Measurements from ENCODE around the gene TMEM98. TPM values are rescaled to one million over a fixed set of nuclear protein-coding genes. Genes with fewer than 3 reads are reported as not detected.

The TMEM98 gene
- total and polyA plus RNA-seq, 2 of the 8 experiments (the other 6 are each of a cell fraction or from before 2014, with no cell fraction given) = 86.1 to 232 TPM

GRCh38 chr17:32976605-32977004 is 48.7 kb downstream of the TMEM98 start (continued):
- TF ChIP-seq SP4 (IDR thresholded peaks at IDR 0.05; ENCODE audit: low read length) (no peak), FOSL1 (IDR thresholded peaks at IDR 0.05; ENCODE audit: insufficient read depth, low read depth, low read length) (no peak), ATF2 (IDR thresholded peaks at IDR 0.05; ENCODE audit: low read length) (no peak)
